GM18498 (cell line): ENCODE results near the gene JAG1.

Experiments used
- ATAC-seq: cut with Tn5 transposase; IDR thresholded peaks from one replicate; pipeline ENCODE4 v1.9.1; 2021; ENCODE audit warnings: mild to moderate bottlenecking, moderate library complexity; ENCODE audit not compliant: unreplicated experiment

JAG1 gene

DNA sequence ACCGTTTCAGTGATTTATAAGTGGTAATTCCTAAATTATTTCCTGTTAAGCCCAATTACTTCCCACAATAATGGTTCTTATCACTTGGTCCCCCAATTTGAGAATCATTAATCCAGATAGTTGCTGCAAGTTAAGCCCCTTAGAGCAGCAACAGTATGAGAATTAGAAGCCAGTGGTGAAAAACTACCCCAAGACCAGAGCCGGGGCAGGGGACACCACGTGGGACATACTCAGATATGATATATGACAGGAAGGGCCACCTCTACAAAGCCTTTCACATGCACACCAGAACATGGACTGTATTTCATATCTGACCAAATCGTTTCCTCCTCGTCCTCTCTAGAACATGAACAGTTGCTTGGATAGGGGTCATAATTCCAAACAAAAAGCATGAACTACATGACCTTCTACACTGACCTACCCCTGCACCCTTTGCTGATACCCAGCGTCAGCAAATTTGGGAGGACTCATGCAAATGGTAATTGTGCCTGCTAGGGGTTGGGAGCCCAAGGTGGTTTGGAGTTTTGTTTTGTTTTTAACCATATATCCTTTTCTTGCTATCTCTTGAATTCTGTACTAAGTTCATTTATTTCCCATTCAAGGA is 3.9 kb downstream of the JAG1 start:
- no peak for ATAC-seq

DNA sequence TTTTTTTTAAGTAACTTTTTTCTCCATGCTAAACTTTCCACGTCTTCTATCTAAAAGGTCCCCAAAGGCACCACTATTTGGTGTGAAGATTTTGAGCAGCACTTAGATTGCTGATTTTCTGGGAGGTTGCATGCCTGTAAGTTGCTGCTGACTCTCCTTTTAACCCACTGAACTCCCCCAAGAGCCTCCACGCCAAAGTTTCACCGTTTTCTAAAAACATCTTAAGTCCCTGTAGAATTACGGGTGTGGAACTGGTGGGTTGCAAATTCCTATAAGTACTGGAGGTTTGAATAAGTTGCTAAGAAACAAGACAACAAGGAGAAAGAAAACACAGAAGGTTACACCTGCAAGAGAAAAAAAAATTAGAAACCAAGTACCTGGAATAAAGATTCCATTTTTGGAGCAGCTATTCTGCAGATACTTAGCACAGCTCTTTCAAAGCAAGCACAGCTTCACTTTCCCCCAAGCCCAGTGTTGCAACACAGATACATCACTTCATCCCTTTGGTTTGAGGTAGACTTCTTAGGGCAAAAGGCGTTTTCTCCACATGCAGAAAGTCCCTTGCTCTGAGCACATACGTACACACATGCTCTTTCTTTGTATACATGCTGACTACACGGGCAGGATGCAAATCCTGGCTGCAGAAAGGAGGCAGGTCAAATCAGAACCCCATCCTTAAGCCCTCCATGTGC is 5.0 kb downstream of the JAG1 start:
- no peak for ATAC-seq

DNA sequence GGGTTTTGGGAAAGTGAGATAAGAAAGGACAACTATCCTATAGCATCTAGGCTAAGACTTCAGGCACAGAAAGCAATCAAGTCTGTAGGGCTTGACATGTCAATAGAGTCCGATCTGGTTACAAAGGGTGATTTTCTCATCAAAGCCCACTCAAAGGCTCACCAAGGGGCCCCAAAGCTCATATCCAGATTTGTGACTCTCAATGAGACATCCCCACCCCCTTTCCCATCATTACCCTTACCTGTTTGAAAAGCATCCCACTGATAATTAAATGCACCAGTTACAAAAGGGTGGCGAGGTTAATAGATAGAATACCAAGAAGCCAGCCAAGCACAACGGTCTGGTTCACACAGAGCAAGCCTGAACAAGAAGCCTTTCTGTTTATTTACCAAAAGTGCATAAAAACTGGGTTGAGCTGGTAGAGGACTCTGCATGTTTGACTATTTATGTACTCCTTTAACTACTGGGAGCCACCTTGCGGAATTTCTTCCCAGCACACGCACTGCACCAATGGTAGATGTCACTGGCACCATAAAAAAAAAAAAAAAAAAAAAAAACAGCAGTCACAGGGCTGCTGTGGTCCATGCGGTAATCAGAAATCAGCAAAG is 6.1 kb downstream of the JAG1 start:
- no peak for ATAC-seq

DNA sequence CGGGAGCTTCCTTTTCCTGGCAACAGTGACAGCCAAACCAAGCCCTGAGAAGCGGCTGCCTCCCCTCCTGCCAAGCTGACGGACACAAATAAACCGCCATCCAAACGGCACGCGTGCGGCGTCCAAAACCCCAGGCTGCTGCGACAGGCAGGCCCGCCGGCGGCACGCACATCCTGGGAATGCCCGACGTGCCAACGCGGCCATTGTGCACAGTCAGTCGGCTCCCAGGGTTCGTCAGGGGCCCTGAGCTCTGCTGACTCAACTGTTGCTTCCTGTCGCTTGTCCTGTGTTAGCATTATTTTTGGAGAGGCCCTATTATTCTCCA is 6.8 kb downstream of the JAG1 start:
- ATAC-seq = no peak

DNA sequence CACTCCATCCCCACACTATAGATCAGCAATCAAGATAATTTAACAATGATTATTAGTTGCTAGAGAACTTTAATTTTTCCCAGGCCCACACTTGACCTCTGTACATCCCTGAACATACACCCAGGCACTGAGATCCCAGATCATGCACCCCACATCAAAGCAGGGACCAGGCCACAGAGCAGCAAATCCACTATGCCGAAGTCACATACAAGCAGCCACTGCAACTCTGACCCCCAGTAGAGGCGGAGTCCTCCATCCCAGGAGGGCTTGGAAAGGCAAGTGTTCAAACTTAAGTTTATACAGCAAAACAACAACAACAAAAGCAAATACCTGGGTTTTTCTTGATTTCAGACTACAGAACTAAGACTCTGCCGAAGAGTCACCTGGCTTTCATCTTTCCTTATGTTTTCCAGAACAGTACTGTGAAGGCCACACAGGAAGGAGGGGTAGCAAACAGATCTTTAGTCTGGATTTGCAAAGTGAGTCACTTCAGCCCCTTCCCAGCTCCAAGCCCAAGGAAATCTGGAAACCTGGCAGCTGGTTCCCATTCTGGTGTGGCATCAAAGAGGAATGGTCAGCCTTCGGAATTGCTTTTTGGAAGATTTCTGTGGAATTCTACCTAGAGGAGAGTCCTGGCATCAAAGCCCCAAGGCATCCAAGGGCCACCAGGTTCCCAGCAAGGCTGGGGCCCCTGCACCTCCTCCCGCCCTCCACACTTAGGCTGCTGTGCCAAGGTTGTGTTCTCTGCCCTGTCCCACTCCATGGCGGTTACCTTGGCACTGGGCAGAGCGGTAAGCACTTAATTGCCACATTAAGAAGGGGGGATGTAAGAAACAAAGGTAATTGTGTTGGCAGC is 7.3 kb downstream of the JAG1 start:
- ATAC-seq = no peak

DNA sequence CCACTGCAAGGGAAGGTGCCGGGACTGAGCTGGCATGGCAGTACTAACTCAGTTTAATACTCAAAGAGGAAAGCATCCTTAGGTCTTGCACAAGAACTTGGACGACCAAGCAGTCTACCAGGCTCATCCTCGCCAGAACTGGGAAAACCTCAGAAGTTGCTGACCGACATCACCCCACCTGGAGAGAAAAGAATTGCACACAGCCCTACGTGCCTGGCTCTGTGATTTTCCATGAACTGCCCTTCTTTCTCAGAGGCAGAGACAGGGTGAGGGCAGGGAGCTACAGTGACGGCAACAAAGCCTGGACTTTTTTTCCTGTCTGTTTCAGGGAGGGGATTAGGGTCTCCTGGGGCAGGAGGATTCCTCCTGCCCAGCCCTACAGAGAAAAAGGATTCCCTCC is 8.0 kb downstream of the JAG1 start:
- ATAC-seq = no peak

DNA sequence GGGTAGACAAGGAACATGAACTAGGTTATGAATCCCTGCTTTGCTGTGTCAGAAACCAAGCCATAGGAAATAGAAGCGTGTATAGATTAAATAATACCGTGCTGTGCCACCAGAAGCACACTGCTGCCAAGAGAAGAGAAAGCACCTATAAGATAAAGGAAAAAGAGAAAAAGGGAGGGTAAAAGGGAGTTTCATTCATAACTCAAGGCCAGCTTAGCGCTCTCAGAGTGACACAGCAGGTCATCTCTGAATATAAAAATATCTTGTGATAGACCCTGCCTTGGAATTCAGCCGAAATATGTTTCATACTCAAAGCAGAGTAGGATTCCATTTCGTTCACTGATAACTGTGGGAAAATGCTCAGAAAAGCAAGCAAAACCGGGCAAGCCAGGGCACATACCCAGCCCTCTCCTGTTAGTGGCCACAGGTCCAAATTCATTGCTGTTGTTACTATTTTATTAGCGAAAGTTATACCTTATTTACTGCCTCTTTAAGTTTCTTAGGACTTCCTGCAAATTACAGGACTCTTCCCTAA is 8.7 kb downstream of the JAG1 start:
- ATAC-seq = no peak

DNA sequence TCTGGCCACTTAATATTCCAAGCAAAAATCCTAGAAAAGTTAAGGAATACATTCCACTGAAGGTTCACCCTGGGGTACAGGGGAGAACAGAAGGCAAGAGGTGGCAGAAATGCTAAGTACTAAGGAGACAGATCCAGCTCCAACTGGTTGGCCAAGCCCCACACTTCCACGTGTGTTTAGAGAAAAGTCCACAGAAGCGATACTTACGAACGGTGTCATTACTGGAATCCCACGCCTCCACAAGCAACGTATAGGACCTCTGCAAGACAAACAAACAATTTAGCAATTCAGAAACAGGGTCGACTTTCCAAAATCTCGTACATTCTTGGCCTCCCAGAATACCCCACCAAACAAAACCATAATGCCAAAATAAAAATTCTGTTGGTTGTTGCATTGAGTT is 10.0 kb downstream of the JAG1 start:
- ATAC-seq = no peak

DNA sequence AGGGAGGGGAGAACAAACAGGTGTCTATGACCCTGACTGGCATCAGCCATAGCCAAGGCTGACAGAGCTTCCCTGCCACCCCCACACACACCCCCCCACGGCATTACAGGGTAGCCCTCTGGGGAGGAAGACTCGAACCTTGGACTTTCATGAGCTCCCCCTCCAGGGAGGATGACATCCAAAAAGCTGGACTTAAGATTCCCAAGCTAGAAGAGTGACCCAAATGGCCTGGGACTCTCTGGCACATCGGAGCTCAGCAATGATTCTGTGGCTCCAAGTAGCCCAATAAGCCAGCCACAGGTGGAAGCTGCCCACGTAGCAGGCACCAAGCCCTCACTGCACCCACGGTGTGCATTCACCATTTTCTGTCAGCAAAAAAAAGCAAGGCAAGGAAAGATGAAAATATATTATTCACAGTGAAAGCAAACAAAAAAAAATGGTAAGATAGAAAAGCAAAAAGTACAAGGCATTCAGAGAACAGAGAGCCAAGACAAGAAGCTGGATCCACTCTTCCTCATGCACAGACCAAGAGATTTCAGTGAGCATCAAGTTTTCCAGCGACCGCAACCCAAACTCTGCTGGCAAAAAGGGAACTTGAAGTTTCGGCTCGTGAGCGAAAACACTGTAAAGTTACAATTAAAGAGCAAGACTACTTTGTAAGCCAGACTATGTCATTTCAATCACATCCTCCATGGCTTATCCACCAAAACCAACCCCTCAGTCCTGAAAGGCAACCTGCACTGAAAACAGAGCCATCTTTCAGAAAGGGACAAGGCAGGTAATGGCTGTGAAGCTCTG is 10.9 kb downstream of the JAG1 start:
- no peak for ATAC-seq

DNA sequence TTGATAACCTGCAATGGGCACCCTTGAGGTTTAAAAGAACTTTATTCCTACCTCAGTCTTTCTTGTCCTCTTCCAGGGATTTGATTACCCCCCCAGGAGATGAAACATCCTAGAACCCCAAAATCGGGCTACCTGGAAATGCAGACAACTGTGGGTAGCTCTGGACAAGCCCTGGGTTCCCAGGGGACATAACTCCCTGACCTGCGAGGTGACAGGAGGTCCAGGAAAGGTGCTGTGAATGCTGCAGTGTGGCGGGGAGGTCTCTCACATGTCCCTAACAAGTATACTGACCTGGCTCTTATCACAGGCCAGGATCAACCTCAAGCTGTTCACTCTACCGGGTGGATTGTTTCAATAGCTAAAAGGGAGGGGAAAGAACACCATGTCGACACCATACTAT is 11.6 kb downstream of the JAG1 start:
- no peak for ATAC-seq

DNA sequence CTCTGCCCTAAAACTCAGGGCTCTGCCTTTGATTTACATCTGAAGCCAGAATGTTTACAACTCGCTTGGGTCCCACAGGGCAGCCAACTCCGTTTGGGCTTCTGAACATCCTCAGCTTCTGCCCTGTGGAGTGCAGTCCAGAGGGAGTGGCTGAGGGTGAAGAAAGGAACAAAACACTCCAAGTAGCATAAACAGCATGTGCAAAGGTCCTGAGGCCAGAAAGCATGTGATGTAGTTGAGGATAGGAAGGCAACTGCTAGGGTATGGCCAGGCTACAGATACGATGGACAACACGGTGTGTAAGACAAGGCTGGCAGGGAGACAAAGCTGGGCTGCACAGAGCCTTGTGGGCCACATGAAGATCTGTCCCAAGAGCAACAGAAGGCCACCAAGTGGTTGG is 12.5 kb downstream of the JAG1 start:
- ATAC-seq = no peak

DNA sequence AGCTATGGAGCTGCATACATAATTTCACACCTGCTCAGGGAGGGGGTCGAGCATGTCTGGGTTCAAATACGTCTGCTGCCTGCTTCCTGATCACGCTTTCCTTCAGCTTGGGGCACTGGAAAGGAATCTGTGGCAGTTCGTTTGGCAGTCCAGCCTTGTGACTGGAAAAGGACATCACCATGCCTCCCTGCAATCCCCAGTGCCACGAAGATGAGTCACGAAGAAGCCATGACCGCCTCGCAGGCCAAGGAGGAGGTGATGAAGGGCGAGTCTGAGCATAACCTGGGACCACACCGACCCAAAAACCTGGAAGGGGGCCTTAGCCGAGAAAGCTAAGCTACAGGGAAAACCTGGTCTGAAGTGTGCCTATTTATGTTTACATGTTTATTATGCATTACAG is 13.1 kb downstream of the JAG1 start:
- no peak for ATAC-seq

DNA sequence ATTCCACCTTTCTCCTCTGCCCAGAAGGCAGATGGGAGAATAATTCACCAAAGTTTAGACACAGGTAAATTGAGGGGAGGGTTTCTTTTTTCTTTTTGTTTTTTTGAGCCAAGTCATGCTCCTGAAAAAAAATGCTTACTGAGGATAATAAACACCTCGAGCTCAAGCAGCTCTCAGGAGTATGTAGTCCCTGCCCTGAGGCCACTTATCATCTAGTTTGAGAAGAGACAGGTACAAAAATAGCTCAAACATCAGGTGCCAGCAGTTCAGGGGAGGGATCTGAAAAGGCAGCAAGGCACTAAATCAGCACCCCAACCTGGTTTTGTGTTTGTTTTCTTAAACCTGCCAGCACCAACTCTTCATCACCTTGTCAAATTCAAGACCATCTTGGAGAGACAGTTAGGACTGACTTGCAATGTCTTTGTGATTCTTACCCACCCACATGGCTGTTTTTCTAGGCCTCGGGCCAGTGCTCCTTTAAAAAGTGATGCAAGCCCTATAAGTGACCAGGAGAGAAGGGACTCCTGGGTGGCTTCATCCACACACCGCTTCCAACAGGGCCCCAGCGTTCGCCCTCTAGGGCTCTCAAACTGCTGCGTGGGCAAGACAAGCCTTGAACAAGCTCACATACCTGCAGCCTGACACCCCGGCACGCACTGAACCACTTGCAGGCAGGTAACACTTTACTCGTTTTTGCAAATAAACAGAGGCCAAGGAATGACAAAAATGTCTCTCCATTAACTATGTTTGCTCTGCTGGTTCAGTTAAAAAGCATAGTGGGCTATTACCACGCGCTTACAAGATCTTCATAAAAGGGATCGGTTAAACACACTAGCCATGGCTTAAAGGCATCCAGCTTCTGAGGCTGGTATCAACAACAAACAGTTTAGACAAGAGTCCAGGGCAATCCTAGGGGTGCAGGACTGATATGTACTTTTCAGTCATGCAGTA is 13.9 kb downstream of the JAG1 start:
- ATAC-seq = no peak

DNA sequence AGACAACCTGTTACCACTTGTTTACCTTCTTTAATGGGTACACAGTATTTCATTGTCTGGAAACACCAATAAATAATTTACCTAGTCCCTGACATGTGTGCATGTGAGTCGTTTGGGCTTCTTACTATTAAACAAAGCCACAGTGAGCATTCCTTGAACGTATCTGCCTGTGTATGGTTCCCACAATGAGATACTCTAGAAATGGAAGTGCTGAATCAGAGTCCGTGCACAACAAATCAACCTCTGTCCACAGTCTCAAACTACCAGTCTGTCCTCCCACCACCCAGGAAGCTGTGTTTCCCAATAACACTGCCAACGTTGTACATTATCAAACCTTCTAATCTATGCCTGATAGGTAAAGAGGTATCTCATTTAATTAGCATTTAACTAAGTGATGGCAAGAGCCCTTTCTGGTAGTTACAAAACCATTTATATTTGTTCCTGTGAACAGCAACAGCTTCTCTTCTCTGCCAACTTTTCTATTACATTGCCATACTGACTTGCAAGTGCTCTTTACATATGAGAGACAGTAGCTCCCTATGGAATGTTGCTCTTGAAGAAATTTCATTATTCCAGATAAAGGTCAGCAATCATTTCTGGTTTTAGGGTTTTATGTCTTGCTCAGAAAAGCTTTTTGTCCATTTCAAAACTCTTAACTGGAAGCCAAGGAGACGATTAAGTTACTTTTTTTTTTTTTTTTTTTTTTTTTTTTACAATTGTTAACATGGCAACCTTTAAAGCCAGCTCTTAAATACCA is 14.7 kb downstream of the JAG1 start:
- no peak for ATAC-seq

DNA sequence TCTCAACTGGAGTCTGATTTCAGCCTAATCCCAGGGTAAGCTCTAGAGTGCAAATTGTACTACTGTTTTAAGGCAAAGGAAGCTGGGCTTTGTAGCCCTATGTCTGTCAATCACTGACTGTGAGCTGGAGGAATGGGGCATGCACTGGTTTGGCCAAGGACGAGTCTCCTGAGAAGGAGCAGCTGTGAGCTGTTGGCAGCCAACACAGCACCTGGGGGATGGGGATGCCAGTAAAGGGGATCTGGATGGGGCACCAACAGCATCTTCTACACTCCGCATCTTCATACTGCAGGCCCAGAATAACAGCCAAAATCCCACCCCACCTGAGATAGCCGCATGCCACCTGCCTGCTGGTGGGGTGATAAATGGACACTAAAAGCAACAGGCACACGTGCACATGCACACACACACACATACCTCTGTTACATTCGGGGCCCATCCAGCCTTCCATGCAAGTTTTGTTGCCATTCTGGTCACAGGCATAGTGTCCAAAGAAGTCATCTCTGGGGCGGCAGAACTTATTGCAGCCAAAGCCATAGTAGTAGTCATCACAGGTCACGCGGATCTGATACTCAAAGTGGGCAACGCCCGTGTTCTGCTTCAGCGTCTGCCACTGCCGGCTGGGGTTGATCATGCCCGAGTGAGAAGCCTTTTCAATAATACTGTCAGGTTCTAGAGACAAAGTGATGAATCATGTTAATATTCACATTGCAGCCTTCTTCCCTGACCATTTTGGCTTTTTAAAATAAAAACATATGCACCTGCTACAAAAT is 15.6 kb downstream of the JAG1 start:
- no peak for ATAC-seq

DNA sequence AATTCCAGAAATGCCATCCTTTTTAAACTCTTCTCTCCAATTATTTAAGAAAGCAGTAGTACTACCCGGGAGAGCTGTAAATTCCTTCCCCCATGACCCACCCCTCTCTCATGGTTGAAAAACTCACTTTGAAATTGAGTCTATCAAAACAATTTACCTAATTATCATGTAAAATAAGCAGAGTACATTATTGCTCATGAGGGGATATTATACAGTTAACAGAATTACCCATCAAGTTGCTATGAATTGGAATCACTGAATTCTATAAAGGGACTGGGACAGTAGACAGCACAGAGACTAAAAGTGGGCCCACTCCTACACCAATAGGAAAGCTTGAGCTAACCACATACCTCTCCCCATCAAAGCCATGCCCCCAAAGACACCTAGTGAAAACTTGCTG is 16.3 kb downstream of the JAG1 start:
- ATAC-seq = no peak

DNA sequence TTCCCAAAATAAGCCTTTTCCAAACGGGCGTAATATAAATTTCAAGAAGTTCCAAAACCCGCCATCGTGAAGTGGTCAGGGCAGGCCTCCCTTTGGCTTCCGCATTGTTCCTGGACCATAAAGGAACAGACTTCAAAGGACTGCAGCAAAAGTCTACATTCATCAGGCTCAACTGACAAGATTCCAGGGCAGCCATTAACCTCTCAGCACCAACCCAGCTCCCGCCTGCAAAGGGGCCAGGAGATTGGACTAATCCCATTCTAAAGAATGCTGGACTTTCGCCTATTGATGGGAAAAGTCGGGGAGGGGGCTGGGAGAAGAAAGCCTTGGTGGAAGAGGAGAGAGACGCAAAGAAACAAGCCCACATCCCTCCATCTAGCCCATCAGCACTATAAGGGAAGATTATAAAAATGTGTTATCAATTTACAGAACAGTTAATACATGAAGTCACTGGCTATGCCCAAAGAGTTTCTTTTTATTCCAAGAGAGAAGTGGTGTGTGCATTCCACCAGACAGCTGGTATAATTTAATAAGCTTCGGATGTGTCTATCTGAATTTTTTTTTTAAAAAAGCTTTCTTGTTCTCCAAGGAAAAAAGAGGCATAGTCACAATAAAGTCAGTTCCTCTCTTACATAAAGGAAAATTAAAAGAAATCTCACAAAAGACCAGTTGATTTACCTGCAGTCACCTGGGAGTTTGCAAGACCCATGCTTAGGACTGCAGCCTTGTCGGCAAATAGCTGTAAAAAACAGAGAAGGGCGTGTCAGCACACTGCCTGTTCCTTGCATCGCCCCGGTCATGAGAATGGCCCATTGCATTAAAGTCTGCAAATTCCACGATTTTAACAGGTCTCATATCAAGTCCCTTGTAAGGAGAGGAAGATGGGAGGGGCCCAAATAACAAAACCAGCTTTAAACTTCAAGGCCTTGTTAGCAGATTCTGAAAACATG is 17.8 kb downstream of the JAG1 start:
- ATAC-seq = no peak
